ENCODE measurements around the gene KRT7.

DNA sequence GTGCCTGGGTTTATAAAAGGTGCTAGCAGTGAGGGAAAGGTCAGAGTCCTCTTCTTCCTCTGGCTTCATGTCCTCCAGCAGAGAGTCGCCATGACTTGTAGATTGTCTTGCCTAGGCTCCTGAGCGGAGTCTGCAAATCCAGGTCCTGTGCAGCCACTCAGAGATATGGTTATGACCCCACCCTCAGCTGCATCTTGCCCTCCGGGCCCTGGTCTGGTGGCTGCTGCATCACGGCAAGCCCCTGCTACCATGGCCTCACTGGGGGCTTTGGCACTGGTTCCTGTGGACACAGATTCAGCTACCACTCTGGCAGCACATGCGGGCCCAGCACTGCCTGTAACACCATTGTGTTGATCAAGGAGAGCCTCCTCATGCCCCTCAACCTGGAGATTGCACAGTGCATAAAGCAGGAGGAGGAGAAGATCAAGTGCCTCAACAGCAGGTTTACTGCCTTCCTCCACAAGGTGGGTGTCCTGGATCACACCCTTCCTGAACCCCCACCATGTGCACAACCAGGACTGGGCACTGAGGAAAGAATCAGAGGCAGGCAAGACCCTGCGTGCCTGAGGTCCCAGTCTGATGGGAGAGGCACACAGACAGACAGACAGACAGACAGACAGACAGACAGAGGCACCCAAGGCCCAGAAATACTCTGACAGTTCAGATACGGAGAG lies 30.9 kb downstream of the KRT7 start:
- TF ChIP-seq NFYB (IDR thresholded peaks at IDR 0.05; ENCODE audit: extremely low read depth, insufficient read length) = no peak
- no peak for TF ChIP-seq ZBTB7A (IDR thresholded peaks at IDR 0.05; ENCODE audit: borderline replicate concordance, control insufficient read depth, low read depth, low read length)

Data from K562 (cell line).